Fibroblast of lung (primary cell): ENCODE data around the gene CYP2J2. TPM values are rescaled to one million over a fixed set of nuclear protein-coding genes. Genes with fewer than 3 reads are reported as not detected.
A peak's percentile ranks its signal among the peaks of the same experiment; 100 is the strongest.

Experiments used
- DNase-seq, 2 donors: peaks; one replicate each; pipeline versions ENCODE4 v3.0.0 to v3.0.0-alpha.2; 2010; ENCODE audit warnings: low read depth in 2 of 2
- H2AFZ ChIP-seq: 2 replicates; pipeline ENCODE4 v1.5.1; 2012; ENCODE audit warnings: low read length, control low read depth, inconsistent platforms
- H3K27ac ChIP-seq: 2 replicates; pipeline ENCODE4 v1.5.1; 2011; ENCODE audit warnings: low read length, control low read depth; ENCODE audit not compliant: insufficient read depth
- H3K27me3 ChIP-seq: 2 replicates; pipeline ENCODE4 v1.5.1; 2011; ENCODE audit warnings: mild to moderate bottlenecking, low read length; ENCODE audit not compliant: control insufficient read depth, insufficient read depth
- H3K36me3 ChIP-seq: 2 replicates; pipeline ENCODE4 v1.5.1; 2011; ENCODE audit warnings: low read length; ENCODE audit not compliant: control insufficient read depth, insufficient read depth
- H3K4me1 ChIP-seq: 2 replicates; pipeline ENCODE4 v1.5.1; 2011; ENCODE audit warnings: low read length; ENCODE audit not compliant: control insufficient read depth, insufficient read depth; ENCODE audit errors: extremely low read depth
- H3K4me2 ChIP-seq: 2 replicates; pipeline ENCODE4 v1.5.1; 2011; ENCODE audit warnings: low read length, control low read depth; ENCODE audit not compliant: insufficient read depth; ENCODE audit errors: extremely low read depth
- H3K4me3 ChIP-seq, 4 experiments: fragments of 200-600 bp in 1 of 4; sonication (generic) in 1 of 4; replicated peaks in 1 of 4; 2 replicates each; pipeline ENCODE4 v1.5.1; 2011 to 2016; ENCODE audit warnings: low read length in 4 of 4, low read depth in 3 of 4, mild to moderate bottlenecking in 3 of 4, control low read depth in 2 of 4, inconsistent platforms in 1 of 4, mixed read lengths in 1 of 4; ENCODE audit not compliant: insufficient read depth in 1 of 4; ENCODE audit errors: control extremely low read depth in 1 of 4
- H3K79me2 ChIP-seq: 2 replicates; pipeline ENCODE4 v1.5.1; 2012; ENCODE audit warnings: mild to moderate bottlenecking, low read length, inconsistent platforms; ENCODE audit not compliant: control insufficient read depth, insufficient read depth
- H3K9ac ChIP-seq: 2 replicates; pipeline ENCODE4 v1.5.1; 2011; ENCODE audit warnings: mild to moderate bottlenecking, low read length, control low read depth; ENCODE audit not compliant: insufficient read depth
- H3K9me3 ChIP-seq: 2 replicates; pipeline ENCODE4 v1.5.1; 2012; ENCODE audit warnings: low read depth, low read length; ENCODE audit not compliant: control insufficient read depth, insufficient read depth
- H4K20me1 ChIP-seq: 2 replicates; pipeline ENCODE4 v1.5.1; 2011; ENCODE audit warnings: low read length; ENCODE audit not compliant: control insufficient read depth, insufficient read depth; ENCODE audit errors: extremely low read depth
- CTCF ChIP-seq, 2 donors: IDR thresholded peaks in 1 of 2; conservative IDR thresholded peaks in 1 of 2; 1 replicate in 1 of 2; 2 replicates in 1 of 2; pipeline ENCODE4 v1.5.1; 2011 to 2012; ENCODE audit warnings: low read length in 2 of 2, control low read depth in 1 of 2, inconsistent platforms in 1 of 2, low read depth in 1 of 2, mild to moderate bottlenecking in 1 of 2
- EZH2 ChIP-seq: IDR thresholded peaks from 2 replicates; pipeline ENCODE4 v1.5.1; 2012; ENCODE audit warnings: low read length, control low read depth, mild to moderate bottlenecking; ENCODE audit errors: missing control alignments
- polyA plus RNA-seq, 2 donors: library from polyadenylated mRNA; depleted of rRNA in 1 of 2; stranded (reverse) in 1 of 2; unstranded in 1 of 2; fragments of >200 nt; gene quantifications; 2 replicates each; pipeline ENCODE4 v1.2.1, GENCODE V29; 2011 to 2012; ENCODE audit warnings: missing spikeins in 1 of 2
- total RNA-seq: library from RNA; depleted of rRNA; stranded (reverse); fragments of >200 nt; gene quantifications from 2 replicates; pipeline ENCODE4 v1.2.1, GENCODE V29; 2014

CYP2J2 gene
- total and polyA plus RNA-seq, 2 donors (not counting 1 experiment from before 2014, with no cell fraction given), result 0.03 to 0.17 TPM

DNA sequence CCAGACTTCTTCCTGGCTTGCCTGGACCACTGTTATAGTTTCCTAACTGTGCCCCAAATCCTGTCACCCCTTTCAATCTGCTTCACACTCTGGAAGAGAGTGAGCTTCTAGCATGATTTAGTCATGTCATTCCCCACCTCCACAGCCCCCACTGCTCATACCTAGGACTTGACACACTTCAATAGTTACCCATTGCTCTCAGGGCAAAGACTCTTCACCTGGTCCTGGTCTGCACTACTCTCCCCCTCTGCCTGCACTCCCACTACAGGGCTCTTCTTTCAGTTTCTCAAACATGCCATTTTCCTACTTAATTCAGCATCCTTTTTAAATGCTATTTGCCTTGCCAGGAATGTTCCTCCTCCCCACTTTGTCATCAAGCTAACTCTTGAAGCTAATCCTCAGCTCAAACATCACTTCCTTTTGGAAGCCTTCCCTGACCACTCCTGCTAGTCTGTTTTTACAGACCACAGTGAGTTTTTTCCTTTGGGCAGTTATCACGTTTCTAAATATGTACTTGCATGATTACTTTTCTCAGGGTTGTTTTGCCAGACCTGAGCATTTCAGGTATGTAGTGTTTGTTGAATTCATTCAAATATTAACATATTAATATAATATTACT lies 24.7 kb downstream of the CYP2J2 start:
- no peak overlapping the region for H2AFZ ChIP-seq
- TF ChIP-seq EZH2 (no peak), CTCF (conservative IDR thresholded peaks at IDR 0.05 in 1 of 2, IDR thresholded peaks at IDR 0.05 in 1 of 2; ENCODE audit: low read depth in 1 of 2, low read length in 2 of 2) (no peak)
- H3K4me1 ChIP-seq, result no peaks in the 10 kb centered on the region
- H3K9ac ChIP-seq, result no peak overlapping the region
- peak in 1 of 2 donors; percentile 17 for DNase-seq
- no peaks in the 10 kb centered on the region for H3K36me3 ChIP-seq
- no peaks in the 10 kb centered on the region for H3K79me2 ChIP-seq
- no peak overlapping the region for H3K4me2 ChIP-seq
- no peak overlapping the region for H3K4me3 ChIP-seq
- no peaks in the 10 kb centered on the region for H4K20me1 ChIP-seq
- H3K27ac ChIP-seq, result no peak overlapping the region
- H3K27me3 ChIP-seq, result no peaks in the 10 kb centered on the region
- no peaks in the 10 kb centered on the region for H3K9me3 ChIP-seq

GRCh38 chr1:59900640-59901039 lies 25.9 kb downstream of the CYP2J2 start:
- no peak for DNase-seq
- Histone ChIP-seq H3K79me2 (no peaks in the 10 kb centered on the region), H3K9me3 (no peaks in the 10 kb centered on the region), H4K20me1 (no peaks in the 10 kb centered on the region), H3K9ac (no peak overlapping the region), H3K27me3 (no peaks in the 10 kb centered on the region), H3K27ac (no peak overlapping the region), H2AFZ (no peak overlapping the region), H3K36me3 (no peaks in the 10 kb centered on the region), H3K4me3 (no peak overlapping the region), H3K4me2 (no peak overlapping the region), H3K4me1 (no peaks in the 10 kb centered on the region)
- TF ChIP-seq CTCF (conservative IDR thresholded peaks at IDR 0.05 in 1 of 2, IDR thresholded peaks at IDR 0.05 in 1 of 2; ENCODE audit: low read depth in 1 of 2, low read length in 2 of 2), result no peak
- TF ChIP-seq EZH2, result no peak

DNA sequence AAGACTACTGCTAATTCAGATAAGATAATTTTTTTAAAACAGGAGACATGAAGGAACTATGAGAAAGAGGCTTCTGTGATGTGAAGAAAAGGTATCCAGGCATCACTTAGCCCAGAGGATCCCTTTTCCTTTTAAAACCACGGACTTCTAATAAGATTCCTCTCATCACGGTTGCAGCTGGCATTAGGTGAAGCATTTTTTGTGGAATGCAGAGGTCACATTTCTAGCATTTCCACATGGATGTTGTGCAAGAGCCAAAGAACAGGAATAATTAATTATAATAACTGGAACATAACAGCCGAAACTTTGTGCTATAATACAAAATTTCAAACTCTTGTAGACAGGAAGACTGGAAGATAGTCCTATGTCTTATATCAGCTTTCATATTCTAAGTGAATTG lies 27.6 kb downstream of the CYP2J2 start:
- no peak overlapping the region for H2AFZ ChIP-seq
- no peaks in the 10 kb centered on the region for H3K36me3 ChIP-seq
- no peaks in the 10 kb centered on the region for H3K4me1 ChIP-seq
- no peaks in the 10 kb centered on the region for H3K79me2 ChIP-seq
- no peak overlapping the region for H3K9ac ChIP-seq
- no peaks in the 10 kb centered on the region for H4K20me1 ChIP-seq
- peak; percentile 4 to 25 for DNase-seq
- no peaks in the 10 kb centered on the region for H3K27me3 ChIP-seq
- no peaks in the 10 kb centered on the region for H3K9me3 ChIP-seq
- H3K4me3 ChIP-seq, result no peak overlapping the region
- no peak overlapping the region for H3K27ac ChIP-seq
- TF ChIP-seq CTCF (conservative IDR thresholded peaks at IDR 0.05 in 1 of 2, IDR thresholded peaks at IDR 0.05 in 1 of 2; ENCODE audit: low read depth in 1 of 2, low read length in 2 of 2) (no peak), EZH2 (no peak)
- H3K4me2 ChIP-seq, result no peak overlapping the region
